GM19328 (cell line): ENCODE data around the gene ZEB2.

Experiments used
- ATAC-seq: cut with Tn5 transposase; IDR thresholded peaks from one replicate; pipeline ENCODE4 v1.9.1; 2021; ENCODE audit warnings: mild to moderate bottlenecking, moderate library complexity; ENCODE audit not compliant: unreplicated experiment

The ZEB2 gene

DNA sequence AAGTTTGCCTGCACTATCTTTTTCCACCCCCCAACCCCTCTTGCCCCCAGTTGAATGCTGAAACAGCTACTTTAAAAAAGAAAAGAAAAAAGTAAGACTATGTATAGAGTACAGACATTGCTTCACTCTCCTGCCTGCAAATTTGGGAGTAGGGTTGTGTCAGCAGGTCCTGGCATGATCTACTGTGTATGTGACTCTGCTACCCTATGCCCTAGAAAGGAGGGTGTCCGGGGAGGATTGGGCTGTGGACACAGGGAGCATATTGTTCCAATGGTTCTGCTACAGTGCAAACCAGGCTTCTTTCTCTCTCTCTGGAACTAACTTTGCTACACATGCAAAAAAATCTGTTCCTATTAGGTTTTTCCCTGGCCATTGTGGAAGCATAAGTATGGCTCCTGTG, 9.9 kb upstream of the ZEB2 start:
- ATAC-seq, result no peak

DNA sequence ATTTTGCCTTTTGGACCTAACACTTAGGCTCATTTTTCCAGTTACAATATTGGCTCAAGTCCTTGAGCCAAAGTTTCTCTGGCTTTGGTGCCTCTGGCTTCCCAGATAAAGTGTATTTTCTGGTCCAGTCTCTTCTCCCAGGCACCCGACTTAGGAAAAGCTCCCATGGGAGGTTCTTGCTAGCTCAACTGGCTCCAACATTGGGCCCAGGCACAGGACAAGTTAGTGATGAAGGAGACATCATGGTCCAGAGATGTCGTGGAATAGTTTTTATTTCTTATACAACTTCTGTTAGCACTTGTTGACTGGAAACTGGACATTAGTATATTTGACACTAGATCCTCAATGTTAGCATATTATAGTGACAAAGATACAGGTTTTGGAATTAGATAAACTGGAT, 8.2 kb upstream of the ZEB2 start:
- no peak for ATAC-seq

DNA sequence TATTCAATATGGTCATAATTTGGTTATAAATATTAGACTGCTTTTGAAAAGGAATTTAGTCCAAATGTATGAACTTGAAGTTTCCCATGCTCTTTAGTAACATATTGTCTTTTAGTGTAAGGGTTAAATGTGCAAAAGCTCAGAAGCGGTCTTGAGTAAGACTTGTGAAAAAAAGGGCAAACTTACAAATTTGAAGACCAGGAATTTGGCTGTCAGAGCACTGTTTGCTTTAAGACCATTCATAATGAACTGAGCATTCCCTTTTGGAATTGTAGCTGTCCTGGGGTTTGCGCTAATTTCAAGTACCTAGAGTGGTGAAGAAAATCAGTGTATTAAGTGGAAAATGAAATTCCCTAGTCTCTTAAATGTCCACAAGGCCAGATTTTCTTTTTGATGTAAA, 6.9 kb upstream of the ZEB2 start:
- no peak for ATAC-seq

DNA sequence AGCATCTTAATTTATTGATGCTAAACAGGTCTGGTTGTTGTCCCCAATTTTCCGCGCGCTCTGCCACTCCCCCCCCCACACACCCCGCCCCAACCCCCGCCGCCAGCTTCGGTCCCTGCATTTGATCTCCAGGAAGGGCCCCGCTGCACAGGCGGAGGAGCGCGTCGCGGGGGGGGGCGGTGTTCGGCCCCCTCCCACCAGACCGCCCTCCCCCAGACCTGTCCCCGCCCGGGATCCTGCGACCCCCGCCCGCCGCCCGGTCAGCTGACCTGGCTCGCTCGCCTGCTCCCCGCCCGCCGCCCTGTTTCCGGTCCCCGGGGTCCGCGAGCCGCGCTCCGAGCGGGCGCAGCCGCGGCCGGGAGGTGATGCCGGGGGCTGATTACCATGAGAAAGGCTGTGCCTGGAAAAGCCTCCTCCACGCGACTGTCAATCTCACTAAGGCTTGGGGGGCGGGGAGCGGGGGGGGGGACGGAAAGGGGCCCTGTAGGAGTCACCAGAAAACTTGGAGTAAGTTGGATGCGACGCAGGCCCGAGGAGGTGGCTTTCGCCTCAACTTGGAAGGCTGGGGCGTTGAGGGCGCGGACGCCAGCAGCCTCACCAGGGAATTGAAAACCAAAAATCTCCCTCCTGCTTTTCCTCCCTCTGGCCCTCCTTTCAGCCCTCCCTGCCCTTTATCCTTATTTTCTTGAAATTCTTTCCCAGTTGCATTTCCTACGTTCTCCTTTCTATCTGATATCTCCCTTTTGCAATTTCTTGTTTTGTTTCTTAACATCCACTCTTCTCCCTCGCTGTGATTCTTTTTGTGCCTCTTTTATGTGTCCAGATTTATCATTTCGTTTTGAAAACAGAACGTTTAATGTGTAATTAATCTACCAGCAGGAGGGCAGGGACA, 4.4 kb upstream of the ZEB2 start:
- ATAC-seq, result no peak

DNA sequence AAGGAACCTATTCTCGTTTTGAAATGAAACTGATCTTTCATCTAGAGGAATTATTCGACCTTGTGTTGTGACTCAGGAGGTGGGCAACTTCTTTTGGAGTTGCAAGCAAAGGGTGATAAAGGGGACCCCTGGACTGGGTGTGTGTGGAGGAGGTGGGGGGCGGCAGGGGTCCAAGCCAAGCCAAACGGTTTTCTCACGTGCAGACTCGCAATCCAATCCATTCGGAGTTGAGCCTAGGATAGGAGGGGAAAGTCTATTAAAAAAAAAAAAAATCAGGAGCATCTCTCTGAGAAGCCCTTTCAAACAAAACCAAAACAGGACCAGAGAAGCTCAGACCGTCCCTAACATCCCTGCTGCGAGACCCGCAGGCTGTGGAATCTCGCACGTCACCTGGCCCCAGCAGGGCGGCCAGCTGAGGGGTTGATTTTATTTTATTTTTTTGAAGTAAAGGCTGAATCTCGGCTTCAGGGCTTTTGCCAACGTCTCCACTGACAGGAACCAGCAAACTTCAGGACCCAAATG, 3.7 kb upstream of the ZEB2 start:
- ATAC-seq, result no peak

DNA sequence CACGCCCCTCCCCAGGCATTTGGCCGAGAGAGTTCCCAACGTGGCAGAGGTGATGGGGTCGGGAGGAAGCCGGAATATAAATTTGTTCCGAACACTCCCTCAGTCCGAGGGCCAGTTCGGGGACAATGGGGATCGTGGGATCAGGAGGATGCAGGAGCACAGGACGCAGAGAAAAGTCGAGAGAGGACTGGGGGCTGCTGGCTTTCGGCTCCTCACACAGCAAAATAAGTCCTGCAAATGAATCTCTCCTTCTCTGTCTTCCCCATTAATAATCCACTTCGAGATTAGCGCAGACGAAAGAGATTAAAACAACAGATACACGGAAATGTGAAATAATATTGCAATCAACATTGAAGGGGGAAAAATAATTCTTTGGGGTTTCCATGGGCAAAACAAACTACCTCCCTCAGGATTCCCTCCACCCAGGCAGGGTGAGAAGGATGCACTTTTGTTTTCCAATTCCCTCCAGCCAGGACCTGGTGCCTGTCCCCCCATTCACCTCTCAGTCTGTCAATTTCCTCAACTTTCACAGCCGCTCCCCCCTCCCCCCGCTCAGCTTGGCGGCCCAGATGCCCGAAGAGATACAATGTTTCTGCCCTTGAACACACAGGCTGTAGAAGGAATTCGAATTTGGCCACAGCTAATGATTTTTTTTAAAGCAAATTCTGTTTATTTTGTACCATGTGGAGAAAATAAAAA, 3.1 kb upstream of the ZEB2 start:
- no peak for ATAC-seq

DNA sequence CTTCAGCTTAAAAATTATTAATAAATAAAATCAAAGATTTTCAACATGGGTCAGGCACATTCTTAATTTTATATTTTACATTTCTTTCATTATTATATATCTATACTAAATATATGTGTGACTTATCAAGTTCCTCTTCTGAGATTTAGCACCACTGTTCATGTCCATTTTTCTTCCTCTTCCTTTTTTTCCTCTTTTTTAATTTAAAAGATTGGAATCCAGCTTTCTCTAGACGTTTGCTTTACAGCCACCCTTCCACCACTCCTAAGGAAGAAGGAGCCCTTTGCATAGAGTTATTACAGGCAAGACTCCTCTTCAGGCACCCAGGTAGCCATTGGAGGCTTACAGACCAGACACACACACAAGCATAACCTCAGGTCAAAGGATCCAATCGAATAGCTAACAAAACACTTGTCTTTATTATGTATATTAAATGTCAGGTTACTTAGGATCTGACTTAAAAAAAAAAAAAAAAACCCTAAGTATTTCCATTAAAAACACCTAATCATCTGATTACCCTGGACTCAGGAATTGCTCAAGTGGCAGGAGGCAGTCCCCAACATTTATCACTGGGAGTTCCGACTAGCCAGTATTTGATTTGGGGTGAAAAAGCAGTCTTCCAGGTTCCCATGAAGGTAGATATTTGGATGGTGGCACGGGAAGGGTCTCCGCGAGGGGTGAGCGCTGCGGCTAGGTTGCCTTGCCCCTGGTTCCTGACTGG, 2.4 kb upstream of the ZEB2 start:
- ATAC-seq, result no peak

DNA sequence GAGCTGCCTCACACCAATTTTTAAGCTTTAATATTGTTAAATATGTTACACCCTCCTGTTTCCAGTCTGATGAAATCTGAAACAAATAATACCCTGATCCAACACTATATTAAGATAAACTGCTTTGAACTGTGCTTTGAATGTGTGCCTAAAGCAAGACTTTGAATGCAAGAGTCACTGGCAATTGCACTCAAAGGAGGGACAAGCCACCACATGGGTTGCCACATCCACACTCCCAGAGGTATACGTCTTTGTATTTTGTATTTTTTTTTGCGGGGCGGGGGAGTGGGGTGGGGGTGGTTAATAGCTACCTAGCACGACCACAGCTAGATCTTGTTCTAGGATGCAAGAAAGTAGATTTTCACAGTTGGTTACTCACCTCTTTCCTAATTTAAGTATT, 1.8 kb upstream of the ZEB2 start:
- no peak for ATAC-seq

DNA sequence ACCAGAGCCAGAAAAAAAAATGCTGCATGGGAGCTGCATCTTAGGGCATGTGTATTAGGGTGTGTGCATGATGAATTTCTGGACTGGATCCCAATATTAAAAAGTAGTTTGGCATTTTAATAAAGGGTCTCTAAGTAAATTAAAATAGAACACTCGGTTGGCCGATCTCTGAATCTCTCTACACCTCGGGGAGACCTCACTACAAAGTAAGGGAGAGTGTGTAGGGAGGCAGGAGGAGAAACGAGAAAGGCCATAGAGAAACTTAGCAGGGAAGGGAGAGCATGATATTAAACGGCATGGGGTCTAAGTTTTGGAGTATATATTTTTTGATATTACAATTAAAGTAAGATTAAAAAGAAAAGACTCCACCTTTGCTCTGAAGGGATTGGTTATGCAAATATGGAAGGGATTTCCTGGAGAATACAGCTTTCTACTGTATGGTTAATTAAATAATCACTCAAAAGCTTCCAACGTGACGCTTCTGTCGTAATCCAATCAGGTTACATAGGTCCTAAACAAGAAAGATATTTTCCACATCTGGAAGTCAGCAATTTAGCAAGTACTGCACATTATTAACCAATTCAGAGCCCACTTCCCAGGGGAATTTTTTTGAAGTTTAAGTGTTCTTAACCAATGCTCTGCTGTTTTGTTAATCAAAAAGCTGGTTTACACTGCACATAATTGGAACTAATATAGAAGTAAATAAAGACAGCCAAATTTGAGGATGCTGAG, 1.0 kb upstream of the ZEB2 start:
- no peak for ATAC-seq

DNA sequence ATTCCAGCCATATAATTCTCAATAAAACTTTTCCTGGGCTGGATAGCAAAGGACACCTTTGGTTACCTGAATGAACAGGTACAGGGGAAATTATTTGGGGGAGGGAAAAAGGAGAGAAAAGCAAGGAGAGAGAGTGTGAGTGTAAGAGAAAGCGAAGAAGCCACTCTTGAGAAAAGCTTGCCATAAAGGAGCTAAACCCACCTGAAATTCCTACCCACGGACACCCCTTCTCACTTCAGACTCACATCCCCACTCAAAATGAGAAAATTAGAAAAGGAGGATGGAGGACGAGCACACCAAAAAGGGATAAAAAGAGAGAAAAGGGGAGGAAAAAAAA, 354 bp downstream of the ZEB2 start:
- ATAC-seq, result no peak

DNA sequence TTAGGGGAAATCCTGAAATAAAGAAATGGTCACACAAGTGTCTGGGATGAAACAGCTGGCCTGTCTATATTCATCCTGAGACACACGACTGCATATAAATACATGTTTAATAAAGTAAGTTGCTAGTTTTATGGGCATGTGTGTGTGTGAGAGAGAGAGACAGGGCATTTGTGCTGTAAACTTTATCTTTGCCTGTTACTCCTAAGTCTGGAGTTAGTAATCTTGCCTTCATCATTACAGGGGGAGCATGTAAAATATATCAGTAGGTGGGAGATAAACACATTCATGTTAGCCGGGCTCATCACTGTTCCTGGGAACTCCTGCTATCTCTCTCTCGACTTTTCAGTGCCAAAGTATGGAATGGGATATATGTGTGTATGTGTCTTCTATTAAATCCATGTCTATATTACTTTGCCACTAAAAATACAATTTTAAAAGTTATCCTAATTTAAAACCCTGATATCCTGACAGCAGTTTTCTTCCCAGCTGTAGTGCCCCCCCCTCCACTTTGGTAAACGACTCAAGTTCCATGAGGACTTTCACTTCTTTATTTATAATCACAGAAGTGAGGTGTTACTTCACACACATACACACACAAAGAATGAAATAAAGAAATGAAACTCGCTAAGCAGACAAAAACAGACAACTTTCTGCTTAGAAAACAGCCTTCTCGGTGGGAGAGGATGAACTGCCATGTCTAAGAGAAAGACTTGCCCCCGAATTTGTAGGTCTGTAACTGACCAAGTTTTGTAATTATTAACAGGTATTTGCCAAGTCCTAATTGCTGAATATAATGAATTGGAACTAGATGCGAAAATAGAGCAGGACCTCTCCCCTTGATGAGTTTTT, 947 bp downstream of the ZEB2 start:
- peak; percentile 33 for ATAC-seq

DNA sequence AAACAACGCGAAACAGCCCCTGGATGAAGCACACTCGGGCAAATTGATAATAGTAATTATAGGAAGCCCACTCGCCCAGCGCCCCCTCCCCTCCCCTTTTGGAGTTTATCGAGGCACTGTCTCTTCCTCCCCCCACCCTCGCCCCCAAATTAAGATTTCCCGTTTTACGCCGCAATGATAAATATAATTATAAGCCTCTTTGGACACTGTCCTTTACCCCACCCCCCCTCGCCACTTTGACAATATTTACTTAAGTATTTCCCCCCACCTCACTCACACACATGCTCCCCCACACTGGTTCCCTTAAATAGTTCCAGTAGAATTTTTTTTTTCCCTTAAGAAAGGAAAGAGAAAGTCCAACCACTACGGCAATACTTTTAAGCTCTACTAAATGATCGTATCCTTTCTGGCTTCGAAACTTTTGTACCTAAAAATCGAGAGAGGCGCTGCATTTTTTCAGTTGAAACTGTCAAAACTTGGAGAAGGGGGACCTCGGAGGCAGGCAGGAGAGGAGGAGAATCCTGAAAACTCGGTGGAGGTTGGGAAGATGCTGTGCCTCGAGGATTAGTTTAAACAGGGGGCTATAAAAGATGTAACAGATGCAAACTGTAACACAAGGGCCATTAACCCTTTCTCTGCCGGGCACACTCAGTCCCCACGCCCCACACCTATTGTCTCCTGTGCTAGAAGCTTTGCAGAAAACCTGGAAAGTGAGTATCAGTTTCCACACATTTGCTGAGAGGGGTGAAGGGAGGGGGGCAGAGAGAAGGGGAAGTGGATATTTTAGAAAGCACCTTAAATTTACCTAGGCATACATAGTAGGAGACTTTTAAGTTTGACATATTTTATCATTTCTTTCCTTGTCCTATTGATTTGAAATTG, 1.8 kb downstream of the ZEB2 start:
- ATAC-seq, result no peak

DNA sequence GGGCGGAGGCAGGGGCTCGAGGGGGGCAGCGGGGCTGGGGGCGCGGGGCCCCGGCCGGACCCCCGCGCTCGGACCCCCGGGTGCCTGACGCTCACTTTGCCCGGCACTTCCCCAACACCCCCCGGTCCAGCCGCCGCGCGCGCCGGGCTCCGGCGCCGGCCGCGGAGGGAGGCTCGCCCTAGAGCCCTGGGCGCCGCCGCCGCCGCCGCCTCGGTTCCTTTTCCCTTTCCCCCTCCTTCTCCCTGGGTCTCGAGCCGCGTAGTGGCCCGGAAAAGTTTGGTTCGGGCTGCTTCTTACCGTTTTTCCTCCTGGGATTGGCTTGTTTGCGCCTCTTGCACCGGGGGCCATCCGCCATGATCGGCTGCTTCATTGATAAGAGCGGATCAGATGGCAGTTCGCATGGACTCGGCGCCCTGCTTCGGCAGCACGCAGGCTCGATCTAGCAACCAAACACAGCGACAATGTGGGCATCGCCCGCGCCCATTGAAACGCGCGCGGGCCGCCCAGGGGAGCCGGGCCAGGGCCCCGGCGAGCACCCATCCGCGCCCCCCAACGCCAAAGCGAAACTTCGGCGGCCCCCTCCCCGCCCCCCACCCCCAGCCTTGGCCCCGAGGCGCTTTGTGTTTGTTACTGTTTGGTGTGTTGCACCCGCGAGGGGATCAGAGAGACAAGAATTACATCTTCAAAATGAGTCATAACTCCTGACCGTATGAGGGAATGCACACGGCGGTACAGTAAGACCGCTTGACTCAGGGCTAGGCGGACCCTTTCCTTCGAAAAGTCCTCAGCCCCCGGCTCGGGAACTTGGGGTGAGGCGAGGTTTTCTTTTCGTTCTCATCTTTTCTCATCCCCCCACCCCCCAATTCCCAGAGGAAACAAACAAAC, 2.7 kb downstream of the ZEB2 start:
- peak; percentile 44 for ATAC-seq

DNA sequence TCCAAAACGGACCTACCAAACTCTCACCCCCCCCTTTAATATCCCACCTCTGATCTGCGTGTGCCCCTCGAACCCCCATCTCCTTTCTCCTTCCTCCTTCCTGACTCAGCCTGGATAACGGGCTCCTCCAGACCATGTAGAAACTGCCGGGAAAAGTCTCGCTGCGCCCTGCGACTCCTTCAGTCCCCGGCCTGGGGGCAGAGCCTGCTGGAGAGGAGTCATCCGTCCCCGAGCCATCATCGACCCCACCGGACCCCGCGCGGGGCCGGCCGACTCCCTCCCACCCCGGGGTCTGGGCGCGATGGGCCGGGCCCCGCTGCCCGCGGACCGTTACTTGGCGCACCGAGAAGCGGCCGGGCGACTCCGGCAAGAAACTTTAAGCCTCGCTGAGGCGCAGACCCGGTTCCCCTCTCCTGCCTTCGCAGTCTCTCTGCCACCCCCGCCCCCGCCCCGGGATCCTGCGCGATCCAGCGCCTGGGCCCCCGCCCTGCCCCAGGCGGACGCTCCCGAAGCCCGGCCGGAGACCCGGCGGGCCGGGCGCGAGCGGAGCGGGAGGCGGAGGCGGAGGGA, 3.4 kb downstream of the ZEB2 start:
- ATAC-seq, result peak; percentile 15

DNA sequence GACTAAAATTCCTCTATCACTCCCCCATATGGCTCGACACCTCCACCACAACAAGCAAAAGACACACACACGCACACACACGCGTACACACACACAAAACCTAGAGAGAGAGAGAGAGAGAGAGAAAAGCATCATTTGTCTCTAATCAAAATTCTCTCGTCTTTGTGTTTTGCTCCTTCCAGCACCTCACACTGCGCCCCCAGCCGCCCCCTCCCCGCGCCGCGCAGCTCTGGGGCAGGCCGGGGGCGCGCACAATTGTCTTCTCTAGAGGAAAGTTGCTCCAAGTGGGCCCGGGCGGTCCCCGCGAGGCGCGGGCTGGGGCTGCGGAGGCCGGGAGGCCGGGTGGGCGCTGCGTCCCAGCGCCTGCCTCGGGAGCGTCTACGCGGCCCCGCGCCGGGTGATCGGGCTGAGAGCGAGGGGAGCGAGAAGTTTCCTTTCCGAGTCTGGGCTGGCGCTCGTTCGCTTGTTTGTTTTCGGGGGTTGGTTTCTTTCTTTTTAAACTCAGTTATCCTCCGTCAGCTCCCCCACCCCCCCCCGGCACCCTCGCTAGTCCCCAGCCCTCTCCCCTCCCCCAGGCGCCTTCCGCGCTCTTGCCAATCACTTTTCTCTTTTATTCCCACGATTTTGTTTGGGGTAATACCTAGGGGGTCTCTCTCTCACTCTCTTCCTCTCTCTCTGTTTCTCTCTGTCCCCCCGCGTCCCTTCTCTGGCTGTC, 4.1 kb downstream of the ZEB2 start:
- ATAC-seq, result no peak

DNA sequence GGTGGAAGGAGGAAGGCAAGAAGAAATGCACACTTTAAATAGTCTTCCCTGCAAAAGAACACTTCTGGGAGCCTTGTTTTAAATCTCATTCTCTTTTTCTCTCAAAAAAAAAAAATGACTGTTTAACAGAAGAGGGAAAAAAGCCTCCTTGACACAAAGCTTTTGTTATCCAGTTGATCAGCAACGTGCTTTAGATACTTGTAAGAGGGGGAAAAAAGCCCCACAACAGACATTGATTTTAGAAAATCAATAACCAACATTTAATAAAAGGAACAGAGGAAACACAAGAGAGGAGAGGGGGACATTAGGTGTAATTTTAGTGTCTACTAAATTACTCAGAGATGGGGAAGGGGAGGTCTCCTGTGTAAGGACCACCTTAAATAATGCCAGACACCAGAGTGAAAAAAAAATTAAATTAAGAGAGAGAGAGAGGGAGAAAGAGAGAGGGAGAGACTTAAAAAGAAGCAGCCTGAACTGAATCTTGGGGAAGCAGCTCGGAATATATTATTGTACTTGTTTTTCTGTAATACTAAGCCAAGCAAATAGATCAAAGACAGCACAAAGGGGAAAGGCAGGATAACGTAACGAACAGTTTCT, 4.7 kb downstream of the ZEB2 start:
- ATAC-seq, result no peak

DNA sequence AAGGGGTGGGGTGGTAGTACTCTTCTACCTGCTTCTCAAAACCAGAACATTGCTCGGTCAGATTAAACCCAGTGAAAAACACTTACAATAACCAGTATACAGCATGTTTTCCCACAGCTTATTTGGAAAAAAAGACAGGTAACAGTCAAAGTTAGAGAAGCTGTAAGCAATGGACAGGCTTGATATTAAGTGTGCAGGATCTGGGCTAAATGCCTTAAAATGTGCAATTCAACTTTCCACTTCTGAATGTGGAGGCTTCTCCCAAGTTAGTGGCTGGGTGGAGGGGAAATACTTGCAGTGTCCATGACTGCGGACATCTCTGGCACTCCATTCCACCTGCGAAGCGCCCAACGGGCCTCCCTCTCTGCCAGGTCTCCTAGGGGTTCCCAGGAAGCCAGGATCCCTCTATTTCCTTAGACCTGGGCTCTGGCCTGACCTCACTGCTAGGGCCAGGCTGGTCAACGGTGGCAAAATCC, 5.3 kb downstream of the ZEB2 start:
- no peak for ATAC-seq
